Activated CD8-positive, alpha-beta memory T cell treated with anti-CD3 and anti-CD28 coated beads, Interleukin-2, amount 50 U/mL, for 1 hour (primary cell): Measurements from ENCODE around the gene LRCH2.
"Not testable (repeated sequence)": the region's sequence is repeated elsewhere in the genome, so short reads cannot be mapped to it uniquely, and the experiment has no call there.

Experiments used
- DNase-seq: peaks from one replicate; pipeline ENCODE4 v3.0.0-alpha.2; 2020; ENCODE audit errors: extremely low read depth

Gene LRCH2

DNA sequence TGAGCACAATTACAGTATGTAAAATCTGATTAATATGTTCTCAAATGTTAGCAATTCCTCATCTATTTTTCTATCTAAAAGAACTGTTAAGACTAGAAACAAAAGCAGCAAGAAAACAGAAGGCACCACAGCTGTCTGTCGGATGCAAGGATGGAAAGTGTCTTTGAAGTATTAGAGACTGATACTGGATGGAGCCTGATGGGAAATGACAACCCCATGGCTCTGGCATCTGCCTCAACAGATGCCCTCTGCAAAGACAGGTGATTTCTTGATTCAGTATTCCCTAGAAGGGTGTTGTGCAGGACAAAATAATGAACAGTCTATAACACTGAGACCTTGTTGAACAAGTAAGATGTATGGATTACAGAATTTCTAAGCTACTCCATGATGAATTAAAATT, 19.7 kb downstream of the LRCH2 start:
- no peak for DNase-seq

DNA sequence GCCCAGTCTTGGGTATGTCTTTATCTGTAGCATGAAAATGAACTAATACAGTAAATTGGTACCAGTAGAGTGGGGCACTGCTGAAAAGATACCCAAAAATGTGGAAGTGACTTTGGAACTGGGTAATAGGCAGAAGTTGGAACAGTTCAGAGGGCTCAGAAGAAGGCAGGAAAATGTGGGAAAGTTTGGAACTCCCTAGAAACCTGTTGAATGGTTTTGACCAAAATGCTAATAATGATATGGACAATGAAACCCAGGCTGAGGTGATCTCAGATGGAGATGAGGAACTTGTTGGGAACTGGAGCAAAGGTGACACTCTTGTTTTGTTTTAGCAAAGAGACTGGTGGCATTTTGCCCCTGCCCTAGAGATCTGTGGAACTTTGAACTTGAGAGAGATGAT, 24.3 kb downstream of the LRCH2 start:
- not testable (repeated sequence) for DNase-seq

DNA sequence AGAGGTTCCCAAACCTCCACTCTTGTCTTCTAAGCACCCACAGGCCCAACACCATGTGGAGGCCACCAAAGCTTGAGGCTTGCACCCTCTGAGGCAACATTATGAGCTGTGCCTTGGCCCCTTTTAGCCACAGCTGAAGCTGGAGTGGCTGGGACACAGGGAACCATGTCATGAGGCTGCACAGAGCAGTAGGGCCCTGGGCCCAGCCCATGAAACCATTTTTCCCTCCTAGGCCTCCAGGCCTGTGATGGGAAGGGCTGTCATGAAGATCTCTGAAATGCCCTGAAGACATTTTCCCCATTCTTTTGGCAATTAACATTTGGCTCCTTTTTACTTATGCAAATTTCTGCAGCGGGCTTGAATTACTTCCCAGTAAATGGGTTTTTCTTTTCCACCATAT, 29.9 kb downstream of the LRCH2 start:
- DNase-seq, result no peak

DNA sequence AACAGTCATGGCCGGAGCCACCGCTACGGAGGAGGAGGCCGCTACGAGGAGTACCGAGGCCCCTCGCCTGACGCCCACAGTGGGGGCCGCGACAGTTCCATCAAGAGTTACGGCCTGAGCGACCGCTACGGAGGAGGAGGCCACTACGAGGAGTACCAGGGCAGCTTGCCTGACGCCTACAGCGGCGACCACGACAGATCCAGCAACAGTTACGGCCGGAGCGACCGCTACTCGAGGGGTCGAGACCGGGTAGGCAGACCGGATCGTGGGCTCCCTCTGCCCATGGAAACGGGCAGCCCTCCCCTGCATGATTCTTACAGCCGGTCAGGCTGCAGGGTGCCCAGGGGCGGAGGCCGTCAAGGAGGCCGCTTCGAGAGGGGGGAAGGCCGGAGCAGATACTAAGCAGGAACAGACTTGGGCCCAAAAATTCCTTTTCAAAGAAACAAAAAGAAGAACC, 41.6 kb downstream of the LRCH2 start:
- no peak for DNase-seq

DNA sequence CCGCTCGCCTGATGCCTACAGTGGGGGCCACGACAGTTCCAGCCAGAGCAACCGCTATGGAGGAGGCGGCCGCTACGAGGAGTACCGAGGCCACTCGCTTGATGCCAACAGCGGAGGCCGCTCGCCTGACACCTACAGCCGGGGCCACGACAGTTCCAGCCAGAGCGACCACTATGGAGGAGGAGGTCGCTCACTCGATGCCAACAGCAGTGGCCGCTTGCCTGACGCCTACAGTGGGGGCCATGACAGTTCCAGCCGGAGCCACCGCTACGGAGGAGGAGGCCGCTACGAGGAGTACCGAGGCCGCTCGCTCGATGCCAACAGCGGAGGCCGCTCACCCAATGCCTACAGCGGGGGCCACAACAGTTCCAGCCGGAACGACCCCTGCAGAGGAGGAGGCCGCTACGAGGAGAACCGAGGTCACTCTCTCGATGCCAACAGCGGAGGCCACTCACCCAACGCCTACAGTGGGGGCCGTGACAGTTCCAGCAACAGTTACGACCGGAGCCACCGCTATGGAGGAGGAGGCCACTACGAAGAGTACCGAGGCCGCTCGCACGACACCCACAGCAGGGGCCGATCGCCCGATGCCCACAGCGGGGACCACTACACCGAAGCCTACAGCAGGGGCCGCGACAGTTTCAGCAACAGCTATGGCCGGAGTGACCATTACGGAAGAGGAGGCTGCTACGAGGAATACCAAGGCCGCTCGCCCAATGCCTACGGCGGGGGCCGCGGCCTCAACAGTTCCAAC, 42.2 kb downstream of the LRCH2 start:
- no peak for DNase-seq

DNA sequence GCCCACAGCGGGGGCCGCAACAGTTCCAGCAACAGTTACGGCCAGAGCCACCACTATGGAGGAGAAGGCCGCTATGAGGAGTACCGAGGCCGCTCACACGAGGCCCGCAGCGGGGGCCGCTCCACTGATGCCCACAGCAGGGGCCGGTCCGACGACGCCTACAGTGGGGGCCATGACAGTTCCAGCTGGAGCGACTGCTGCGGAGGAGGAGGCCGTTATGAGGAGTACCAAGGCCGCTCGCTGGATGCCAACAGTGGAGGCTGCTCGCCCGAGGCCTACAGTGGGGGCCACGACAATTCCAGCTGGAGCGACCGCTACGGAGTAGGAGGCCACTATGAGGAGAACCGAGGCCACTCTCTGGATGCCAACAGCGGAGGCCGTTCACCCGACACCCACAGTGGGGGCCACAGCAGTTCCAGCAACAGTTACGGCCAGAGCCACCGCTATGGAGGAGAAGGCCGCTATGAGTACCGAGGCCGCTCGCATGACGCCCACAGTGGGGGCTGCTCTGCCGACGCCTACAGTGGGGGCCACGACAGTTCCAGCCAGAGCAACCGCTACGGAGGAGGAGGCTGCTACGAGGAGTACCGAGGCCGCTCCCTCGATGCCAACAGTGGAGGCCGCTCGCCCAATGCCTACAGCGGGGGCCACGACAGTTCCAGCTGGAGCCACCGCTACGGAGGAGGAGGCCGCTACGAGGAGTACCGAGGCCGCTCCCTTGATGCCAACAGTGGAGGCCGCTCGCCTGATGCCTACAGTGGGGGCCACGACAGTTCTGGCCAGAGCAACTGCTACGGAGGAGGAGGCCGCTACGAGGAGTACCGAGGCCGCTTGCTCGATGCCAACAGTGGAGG, 43.0 kb downstream of the LRCH2 start:
- no peak for DNase-seq

DNA sequence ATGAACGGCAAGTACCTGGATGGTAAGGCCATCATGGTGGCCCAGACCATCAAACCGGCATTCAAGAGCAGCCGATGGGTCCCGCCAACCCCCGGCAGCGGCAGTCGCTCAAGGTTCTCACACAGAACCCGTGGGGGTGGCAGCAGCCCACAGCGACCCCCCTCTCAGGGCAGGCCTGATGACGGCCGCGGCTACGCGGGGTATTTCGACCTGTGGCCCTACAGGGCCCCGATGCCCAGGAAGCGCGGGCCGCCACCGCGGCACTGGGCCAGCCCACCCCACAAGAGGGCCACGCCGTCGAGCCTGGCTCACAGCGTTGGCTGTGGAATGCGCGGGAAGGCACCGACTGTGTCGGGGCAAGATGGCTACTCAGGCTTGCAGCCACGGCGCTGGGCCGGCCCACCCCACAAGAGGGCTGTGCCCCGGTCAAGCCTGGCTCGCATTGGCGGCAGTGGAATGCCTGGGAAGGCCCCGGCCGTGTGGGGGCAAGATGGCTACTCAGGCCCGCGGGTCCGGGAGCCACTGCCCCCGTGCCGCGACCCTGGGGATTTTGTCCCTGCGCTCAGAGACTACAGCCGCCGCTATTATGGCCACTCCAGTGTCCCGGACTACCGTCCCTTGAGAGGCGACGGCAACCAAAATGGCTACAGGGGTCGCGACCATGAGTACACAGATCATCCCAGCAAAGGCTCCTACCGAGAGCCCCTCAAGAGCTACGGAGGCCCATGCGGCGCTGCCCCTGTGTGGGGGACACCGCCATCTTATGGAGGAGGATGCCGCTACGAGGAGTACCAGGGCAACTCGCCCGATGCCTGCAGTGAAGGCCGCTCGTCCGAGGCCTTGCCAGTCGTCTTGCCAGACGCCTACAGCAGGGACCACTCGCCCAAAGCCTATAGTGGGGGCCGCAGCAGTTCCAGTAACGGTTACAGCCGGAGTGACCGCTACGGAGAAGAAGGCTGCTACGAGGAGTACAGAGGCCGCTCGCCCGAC, 44.0 kb downstream of the LRCH2 start:
- DNase-seq, result no peak

DNA sequence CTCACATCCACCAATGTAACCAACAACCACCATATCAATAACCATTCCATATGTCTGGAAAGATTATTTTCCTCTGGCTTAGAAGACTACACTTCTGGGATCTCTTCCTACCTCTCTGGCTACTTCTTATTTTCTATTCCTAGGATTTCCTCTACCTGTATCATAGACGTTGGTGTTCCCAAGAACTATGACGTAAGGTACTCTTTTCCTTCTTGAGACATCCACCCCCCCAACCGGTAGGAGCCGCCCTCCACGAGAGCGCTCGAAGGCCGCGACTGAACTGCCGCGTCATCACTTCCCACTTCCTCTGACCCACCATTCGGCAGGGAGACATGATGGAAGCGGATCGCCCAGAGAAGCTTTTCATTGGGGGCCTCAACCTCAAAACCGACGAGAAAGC, 44.8 kb downstream of the LRCH2 start, which contains the start of gene RBMXL3:
TSS of gene RBMXL3 (plus strand) at position 301 of the 400 bp plus-strand sequence. CDS start at position 333, 32 bp downstream.
- DNase-seq, result no peak

DNA sequence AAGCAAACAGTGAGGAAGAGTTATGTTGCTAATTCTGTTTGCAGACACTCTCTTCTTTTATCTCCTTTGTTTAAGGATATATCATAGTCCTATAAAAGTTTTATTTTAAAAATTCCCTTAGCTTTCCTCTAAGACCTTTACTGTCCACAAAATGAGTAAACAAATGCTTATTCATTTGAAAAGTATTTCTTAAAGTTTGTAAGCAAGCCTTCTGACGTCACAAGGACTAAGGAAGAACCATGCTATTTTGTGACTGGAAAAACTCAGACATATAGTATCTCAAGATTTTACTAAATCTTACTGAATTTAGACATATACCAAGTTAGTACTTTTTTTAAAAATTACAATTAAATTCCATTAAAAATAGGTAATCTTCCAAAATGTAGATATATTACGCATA, 49.9 kb downstream of the LRCH2 start:
- DNase-seq, result no peak

DNA sequence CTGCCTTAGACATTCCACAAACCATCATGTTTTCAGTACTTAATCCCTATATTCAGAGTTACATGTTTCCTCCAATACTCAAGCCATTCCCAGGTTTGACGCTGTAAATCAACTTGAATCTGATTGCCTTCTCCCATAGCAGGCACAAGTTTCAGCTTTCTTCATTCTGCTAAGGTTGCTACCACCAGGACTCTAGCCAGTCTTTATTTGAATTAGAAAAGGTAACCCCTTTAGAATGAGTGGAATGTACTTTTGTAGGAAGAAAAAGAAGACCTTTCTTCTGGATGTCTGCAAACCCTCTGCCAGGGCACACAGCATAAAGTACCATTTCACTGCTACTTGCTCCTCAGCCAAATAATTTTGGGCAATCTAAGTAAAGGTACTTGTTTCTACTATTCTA, 55.4 kb downstream of the LRCH2 start:
- no peak for DNase-seq

DNA sequence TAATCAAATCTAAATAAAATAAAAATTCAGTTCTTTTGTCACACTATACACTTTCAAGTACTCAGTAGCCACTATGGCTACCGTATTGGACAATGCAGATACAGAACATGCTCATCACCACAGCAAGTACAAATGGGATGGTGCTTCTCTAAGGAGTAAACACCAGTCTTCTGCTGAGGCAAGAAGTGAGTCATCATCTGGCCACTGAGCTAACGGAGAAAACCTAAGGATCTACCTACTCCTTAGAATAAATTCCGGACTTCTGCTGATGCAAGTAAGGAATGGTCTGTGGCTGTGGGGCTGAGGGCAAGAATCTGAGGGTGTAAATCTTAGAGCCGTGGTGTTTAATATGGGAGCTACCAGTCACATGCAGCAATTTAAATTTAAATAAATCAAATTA, 56.0 kb downstream of the LRCH2 start:
- DNase-seq, result no peak

DNA sequence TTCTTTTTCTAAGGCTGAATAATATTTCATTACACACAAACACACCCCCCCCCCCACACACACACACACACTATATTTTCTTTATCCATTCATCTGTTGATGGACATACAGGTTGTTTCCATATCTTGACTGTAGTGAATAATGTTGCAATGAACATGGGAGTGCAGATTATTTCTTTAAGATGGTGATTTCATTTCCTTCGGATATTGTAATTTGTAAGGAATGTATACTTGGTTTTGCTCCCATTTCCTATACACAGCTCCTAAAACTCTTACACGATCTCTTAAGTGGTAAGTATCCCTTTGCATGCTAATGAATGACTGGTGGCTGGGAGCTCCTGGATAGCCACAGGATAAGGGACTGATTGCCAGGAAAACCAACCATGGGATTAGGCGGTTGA, 59.3 kb downstream of the LRCH2 start:
- no peak for DNase-seq

DNA sequence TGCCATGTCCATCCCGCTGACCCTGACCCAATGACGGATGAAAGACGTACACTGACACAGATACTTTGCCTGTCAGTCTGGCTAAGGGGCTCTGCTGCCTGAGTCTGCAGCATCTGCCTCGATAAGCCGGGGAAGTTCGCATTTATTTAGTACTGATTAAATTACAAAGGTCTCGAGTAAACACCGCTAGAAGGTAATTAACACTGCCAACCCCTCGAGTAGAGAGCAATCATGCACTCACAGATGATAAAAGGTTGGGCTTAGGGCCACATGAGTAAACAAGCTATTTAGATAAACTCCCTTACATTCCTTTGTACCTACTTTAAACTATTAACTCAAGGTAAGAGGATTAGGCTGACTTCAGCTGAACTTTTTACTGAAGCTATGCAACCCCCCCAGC, 60.7 kb downstream of the LRCH2 start:
- no peak for DNase-seq

DNA sequence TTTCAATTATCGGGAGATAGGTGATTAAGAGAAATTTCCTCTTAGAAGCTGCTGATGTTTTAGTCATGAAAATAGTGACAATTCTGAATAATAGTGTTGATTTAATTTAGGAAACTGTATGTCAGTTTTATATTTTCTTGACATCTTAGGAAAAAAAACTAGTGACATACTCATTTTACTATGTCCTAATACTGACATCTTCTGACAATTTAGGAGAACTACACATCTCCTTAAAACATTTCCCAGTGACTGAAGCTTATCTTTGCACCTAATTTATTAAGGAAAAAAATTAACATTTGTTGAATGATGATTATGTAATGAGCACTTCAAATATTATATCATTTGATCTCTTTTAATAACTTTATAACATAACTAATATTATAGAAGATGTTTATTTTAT, 86.7 kb downstream of the LRCH2 start:
- no peak for DNase-seq

DNA sequence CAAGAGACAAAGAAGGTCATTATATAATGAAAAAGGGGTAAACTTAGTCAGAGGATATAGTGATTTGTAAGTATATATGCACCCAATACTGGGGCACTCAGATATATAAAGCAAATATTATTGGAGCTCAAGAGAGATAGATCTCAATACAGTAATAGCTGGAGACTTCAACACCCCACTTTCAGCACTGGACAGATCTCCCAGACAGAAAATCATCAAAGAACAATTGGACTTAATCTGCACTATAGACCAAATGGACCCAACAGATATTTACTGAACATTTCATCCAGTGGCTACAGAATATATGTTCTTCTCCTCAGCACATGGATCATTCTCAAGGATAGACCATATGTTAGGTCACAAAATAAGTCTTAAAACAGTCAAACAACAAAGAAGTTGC, 91.8 kb downstream of the LRCH2 start:
- DNase-seq, result no peak

DNA sequence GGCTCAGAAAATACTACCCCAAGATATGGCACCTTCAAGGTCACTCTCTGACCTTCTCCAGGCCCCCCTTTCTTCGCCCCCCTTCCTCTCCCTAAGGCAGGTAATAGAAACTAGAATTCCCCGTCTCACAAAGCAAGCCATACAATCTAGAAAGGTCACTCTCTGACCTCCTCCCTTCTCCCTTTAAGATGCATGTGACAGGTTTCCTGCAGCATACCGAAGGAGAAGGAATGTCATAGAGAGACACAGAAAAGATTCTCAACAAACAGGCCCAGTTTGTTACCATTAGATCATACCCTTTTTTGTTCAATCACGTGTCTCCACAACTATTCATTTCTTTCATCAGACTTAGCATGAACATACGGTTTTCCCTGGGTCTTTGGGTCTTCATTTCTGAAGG, 95.9 kb downstream of the LRCH2 start:
- no peak for DNase-seq

DNA sequence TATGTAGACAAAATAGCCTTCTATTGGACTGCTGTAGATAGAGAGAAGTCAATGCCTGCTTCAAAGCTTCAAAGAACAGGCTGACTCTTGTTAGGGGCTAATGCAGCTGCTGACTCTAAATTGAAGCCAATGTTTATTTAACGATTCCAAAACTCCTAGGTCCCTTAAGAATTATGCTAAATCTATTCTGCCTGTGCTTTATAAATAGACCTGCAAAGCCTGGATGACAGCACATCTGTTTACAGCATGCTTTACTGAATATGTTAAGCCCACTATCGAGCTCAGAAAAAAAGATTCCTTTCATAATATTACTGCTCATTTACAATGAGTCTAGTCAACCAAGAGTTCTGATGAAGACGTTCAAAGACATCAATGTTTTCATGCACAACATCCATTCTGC, 99.5 kb downstream of the LRCH2 start:
- DNase-seq, result no peak

DNA sequence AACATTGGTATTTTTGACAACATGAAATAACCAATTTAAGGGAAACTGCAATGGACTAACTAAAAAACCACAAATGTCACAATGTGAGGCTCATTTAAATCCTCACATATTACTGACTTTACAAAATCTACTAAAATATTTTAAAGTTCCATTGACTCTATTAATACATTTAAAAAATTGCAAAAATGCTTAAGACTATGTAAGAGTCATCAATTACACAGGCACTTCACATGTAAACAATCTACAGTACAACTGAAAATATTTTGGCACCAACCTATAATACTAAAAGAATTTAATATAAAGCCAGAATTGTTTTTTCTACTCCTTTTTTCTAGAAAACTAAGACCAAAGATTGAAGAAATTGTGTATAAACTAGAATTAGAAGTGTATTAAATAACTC, 121.5 kb downstream of the LRCH2 start:
- DNase-seq, result no peak

DNA sequence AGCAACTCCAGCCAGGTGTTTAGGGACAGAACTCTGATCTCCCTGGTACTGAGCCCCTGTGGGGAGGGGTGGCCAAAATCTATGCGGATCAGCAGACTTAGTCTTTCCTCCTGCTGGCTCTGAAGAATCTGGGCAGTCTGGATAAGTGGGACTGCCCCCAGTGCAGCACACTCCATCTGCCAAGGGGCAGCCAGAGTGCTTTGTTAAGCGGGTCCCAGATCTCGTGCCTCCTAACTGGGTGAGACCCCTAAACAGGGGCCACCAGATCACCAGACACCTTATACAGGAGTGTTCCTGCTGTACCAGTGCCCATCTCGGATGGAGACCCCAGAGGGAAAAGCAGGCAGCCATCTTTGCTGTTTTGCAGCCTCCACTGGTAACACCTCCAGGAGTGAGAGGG, 135.0 kb downstream of the LRCH2 start:
- DNase-seq, result no peak

DNA sequence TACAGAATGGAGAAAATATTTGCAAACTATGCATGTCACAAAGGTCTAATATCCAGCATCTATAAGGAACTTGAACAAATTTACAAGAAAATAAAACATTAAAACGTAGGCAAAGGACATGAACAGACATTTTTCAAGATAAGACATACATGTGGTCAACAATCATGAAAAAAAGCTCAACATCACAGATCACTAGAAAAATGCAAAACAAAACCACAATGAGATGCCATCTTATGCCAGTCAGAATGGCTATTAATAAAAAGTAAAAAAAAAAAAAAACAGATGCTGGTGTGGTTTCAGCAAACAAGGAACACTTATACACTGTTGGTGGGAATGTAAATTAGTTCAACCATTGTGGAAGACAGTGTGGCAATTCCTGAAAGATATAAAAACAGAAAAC, 140.7 kb downstream of the LRCH2 start:
- no peak for DNase-seq

DNA sequence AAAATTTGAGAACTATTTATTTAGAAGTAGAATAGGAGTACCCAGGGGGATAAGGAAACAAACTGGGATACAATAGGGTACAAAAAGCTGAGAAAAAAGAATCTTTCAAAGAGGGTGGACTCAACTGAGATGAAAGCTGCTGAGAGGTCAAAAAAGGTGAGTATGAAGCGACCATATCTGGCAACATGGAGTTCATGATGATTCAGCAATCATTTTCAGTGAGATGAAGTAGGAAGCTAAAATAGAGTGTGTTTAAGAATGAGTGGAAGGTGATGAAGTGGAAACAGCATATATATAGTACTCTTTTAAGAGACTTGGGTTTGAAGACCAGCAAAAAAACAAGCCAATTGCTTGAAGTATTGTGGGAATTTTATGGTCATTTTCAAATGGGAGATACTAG, 144.5 kb downstream of the LRCH2 start:
- no peak for DNase-seq

DNA sequence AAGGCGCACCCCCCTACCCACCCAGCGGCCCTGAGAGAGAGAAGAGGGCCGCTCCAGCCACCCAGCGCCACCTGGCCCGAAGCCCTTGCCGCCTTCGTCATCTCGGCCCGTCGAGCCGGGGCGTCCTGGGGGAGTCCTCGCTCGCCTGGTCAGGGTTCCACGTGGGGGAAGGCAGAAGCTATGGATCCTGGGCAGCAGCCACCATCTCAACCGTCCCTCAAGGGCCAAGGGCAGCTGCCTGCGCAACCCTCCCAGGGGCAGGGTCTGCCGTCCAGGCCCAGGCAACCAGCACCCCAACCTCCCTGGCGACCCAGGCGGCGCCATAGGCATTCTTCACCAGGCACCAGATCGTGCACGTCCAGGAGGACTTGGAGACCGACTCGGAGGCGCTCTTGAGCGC, 165.0 kb downstream of the LRCH2 start:
- DNase-seq, result no peak
